Motor neuron (in vitro differentiated cells): ENCODE results near the gene TSR2. TPM values are rescaled to one million over a fixed set of nuclear protein-coding genes. Genes with fewer than 3 reads are reported as not detected.
"Not testable (repeated sequence)": the region's sequence is repeated elsewhere in the genome, so short reads cannot be mapped to it uniquely, and the experiment has no call there.

Experiments
- ATAC-seq, 8 experiments: fragments of 200-7000 bp; cut with Tn5 transposase; replicated peaks in 6 of 8; 2 replicates each; pipeline ENCODE4 v1.8.0; 2021; ENCODE audit warnings: mild to moderate bottlenecking in 8 of 8, moderate library complexity in 8 of 8
- H3K27ac ChIP-seq, 2 donors: fragments of 250-450 bp; sonication (Bioruptor Pico); 2 replicates each; pipeline ENCODE4 v1.9.0; 2021; ENCODE audit warnings: antibody characterized with exemption in 2 of 2, mild to moderate bottlenecking in 2 of 2, moderate library complexity in 1 of 2
- H3K4me1 ChIP-seq, 2 donors: fragments of 250-450 bp; sonication (Bioruptor Pico); replicated peaks in 1 of 2; 2 replicates each; pipeline ENCODE4 v1.6.1; 2021; ENCODE audit warnings: antibody characterized with exemption in 2 of 2, mild to moderate bottlenecking in 2 of 2, moderate library complexity in 1 of 2
- H3K4me3 ChIP-seq, 5 donors: fragments of 250-450 bp; sonication (Bioruptor Pico); 2 replicates each; pipeline ENCODE4 v1.9.0; 2021; ENCODE audit warnings: antibody characterized with exemption in 5 of 5, mild to moderate bottlenecking in 5 of 5, moderate library complexity in 4 of 5
- WGBS, 10 experiments: fragments of 450-650 bp; shearing (Covaris generic); methylation state at CpG; one replicate each; pipeline ENCODE4 v1.0.0; 2022; 5-methylcytosine and 5-hydroxymethylcytosine counted together
- in situ Hi-C, 9 experiments: fragments of 400-800 bp; cut with MboI; loops; one replicate each; pipeline ENCODE4 v1.15.0; 2021; ENCODE audit warnings: low sequenced_read_pairs in 9 of 9, low pct_unique_long_range_greater_than_20kb in 2 of 9; ENCODE audit not compliant: unreplicated experiment in 9 of 9
- total RNA-seq, 8 experiments: library from RNA; unstranded; fragments of 300-600 nt; gene quantifications; 2 replicates each; pipeline versions ENCODE4 v1.2.3 to v1.2.4, GENCODE V29; 2022

Gene TSR2
- total RNA-seq, 8 experiments from 2014 or later = 21.5 to 43.1 (median 25.0) TPM

DNA sequence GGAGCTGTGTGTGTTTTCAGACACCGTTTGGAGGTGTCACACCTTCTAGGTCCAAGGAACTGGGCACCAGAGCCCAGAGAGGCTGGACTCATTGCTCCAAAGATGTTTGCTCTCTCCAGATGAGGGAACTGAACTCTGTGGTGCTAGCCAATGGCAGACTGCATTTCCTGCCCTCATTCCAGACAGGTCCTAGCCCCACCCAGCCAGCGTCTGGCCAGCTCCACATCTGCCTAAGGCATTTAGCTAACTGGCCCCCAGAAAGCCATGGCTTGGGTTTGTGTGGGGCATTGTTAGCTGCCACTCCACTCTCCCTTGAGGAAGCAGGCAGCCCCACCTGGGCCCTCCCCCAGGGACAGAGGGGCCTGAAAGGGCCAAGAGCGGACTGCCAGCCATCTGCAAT, 44.5 kb downstream of the TSR2 start:
- WGBS, 10 experiments = 53% methylated on average over 2 of the region's 3 CpGs; no CpG with 5 or more reads in 9 of the 10 experiments
- Histone ChIP-seq H3K4me3 (no peak overlapping the region), H3K27ac (no peak overlapping the region), H3K4me1 (peaks cover 5 to 10% of the 10 kb centered on the region in 2 donors)
- ATAC-seq = peak in 3 of 8 experiments; percentile 22 to 41 (median 33)
- in situ Hi-C loops = no loop called here

DNA sequence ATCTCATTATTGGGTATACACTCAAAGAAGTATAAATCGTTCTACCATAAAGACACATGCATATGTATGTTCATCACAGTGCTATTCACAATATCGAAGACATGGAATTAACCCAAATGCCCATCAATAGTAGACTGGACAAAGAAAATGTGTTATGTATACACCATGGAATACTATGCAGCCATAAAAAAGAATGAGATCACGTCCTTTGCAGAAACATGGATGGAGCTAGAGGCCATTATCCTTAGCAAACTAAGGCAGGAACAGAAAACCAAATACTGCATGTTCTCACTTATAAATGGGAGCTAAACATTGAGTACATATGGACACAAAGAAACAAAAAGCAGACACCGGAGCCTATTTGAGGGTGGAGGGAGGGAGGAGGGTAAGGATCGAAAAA, 49.6 kb downstream of the TSR2 start:
- ATAC-seq, in situ Hi-C loops, H3K27ac ChIP-seq, H3K4me3 ChIP-seq: not testable (repeated sequence)
- H3K4me1 ChIP-seq = peaks cover 12 to 21% of the 10 kb centered on the region in 2 donors
- 44 to 100% (median 100%) methylated on average over 1 to 5 of the region's 5 CpGs; no CpG with 5 or more reads in 2 of the 10 experiments for WGBS, 10 experiments

- in situ Hi-C loops = no loop called here
- Histone ChIP-seq H3K4me3 (no peak overlapping the region), H3K4me1 (peaks cover 14 to 21% of the 10 kb centered on the region in 2 donors), H3K27ac (no peak overlapping the region)
- ATAC-seq = peak in 2 of 8 experiments; percentile 55 to 67
- 28 to 50% methylated on average over 2 of the region's 6 CpGs; no CpG with 5 or more reads in 8 of the 10 experiments for WGBS, 10 experiments
Measured at GRCh38 chrX:54492340-54492739, 52.1 kb downstream of the TSR2 start.

GRCh38 chrX:54494166-54494988, 54.2 kb downstream of the TSR2 start:
- no peak for ATAC-seq
- H3K4me3 ChIP-seq = peak overlapping the region; percentile 53 to 73 (median 58)
- in situ Hi-C loops = no loop called here
- peaks cover 14 to 21% of the 10 kb centered on the region in 2 donors for H3K4me1 ChIP-seq
- peak overlapping the region; percentile 74 to 82 for H3K27ac ChIP-seq
- 0 to 47% (median 21%) methylated on average over 1 to 6 of the region's 10 CpGs; no CpG with 5 or more reads in 4 of the 10 experiments for WGBS, 10 experiments

Other genes with a start within 250 kb of the TSR2 start
- 10 to 100 TPM in 5 of 8 experiments, under 1 TPM in 3; 0.20 to 23.2 (median 17.7) TPM for gene WNK3, start 82.4 kb upstream of the TSR2 start, total RNA-seq
- gene FGD1, start 55.8 kb downstream of the TSR2 start, total RNA-seq = 10 to 100 TPM in 7 of 8 experiments, 1 to 10 TPM in 1; 4.1 to 15.1 (median 11.5) TPM
- 10 to 100 TPM; 11.2 to 58.6 (median 23.7) TPM for gene GNL3L, start 89.8 kb downstream of the TSR2 start, total RNA-seq